GM21447 (cell line): ENCODE measurements around the gene CITED2.
A peak's percentile ranks its signal among the peaks of the same experiment; 100 is the strongest.
"Not testable (repeated sequence)": the region's sequence is repeated elsewhere in the genome, so short reads cannot be mapped to it uniquely, and the experiment has no call there.

Experiments
- ATAC-seq: cut with Tn5 transposase; IDR thresholded peaks from one replicate; pipeline ENCODE4 v1.9.1; 2021; ENCODE audit not compliant: unreplicated experiment

The CITED2 gene

GRCh38 chr6:139367810-139368351 lies 6.6 kb downstream of the CITED2 start:
- no peak for ATAC-seq

- no peak for ATAC-seq
These were observed 9.5 kb downstream of the CITED2 start for GRCh38 chr6:139364982-139365379.

- no peak for ATAC-seq
These were observed 10.0 kb downstream of the CITED2 start for GRCh38 chr6:139364302-139364981.

- ATAC-seq = not testable (repeated sequence)
These were observed 10.7 kb downstream of the CITED2 start for GRCh38 chr6:139363797-139364196.

GRCh38 chr6:139363123-139363522 lies 11.3 kb downstream of the CITED2 start:
- ATAC-seq = not testable (repeated sequence)

- ATAC-seq = no peak
These were observed 13.2 kb downstream of the CITED2 start for GRCh38 chr6:139361211-139361610.

GRCh38 chr6:139356924-139357323 lies 17.5 kb downstream of the CITED2 start:
- no peak for ATAC-seq

- ATAC-seq = no peak
These were observed 18.5 kb downstream of the CITED2 start for GRCh38 chr6:139355777-139356445.

GRCh38 chr6:139355172-139355571 lies 19.3 kb downstream of the CITED2 start:
- peak; percentile 55 for ATAC-seq

GRCh38 chr6:139354189-139354588 lies 20.3 kb downstream of the CITED2 start:
- no peak for ATAC-seq

GRCh38 chr6:139349464-139350020 lies 24.9 kb downstream of the CITED2 start:
- no peak for ATAC-seq

GRCh38 chr6:139346392-139346791 lies 28.1 kb downstream of the CITED2 start:
- ATAC-seq = no peak

GRCh38 chr6:139344186-139344963 lies 30.1 kb downstream of the CITED2 start:
- ATAC-seq = no peak

GRCh38 chr6:139343052-139343750 lies 31.2 kb downstream of the CITED2 start:
- no peak for ATAC-seq

GRCh38 chr6:139341060-139341459 lies 33.4 kb downstream of the CITED2 start:
- ATAC-seq = no peak

GRCh38 chr6:139338795-139339194 lies 35.7 kb downstream of the CITED2 start:
- no peak for ATAC-seq

- no peak for ATAC-seq
These were observed 36.6 kb downstream of the CITED2 start for GRCh38 chr6:139337830-139338229.

GRCh38 chr6:139337001-139337400 lies 37.4 kb downstream of the CITED2 start:
- no peak for ATAC-seq

- no peak for ATAC-seq
These were observed 38.0 kb downstream of the CITED2 start for GRCh38 chr6:139336488-139336887.

GRCh38 chr6:139335447-139336210 lies 38.8 kb downstream of the CITED2 start:
- ATAC-seq = no peak
